ENCODE measurements around the gene APOD.

- TF ChIP-seq POLR2A (IDR thresholded peaks at IDR 0.05) (no peak), CTCF (IDR thresholded peaks at IDR 0.05) (no peak)
These were observed 33.0 kb downstream of the APOD start for GRCh38 chr3:195550723-195551122.
